ENCODE data around the gene SLC29A4.
"Not testable (repeated sequence)": the region's sequence is repeated elsewhere in the genome, so short reads cannot be mapped to it uniquely, and the experiment has no call there.

The SLC29A4 gene

DNA sequence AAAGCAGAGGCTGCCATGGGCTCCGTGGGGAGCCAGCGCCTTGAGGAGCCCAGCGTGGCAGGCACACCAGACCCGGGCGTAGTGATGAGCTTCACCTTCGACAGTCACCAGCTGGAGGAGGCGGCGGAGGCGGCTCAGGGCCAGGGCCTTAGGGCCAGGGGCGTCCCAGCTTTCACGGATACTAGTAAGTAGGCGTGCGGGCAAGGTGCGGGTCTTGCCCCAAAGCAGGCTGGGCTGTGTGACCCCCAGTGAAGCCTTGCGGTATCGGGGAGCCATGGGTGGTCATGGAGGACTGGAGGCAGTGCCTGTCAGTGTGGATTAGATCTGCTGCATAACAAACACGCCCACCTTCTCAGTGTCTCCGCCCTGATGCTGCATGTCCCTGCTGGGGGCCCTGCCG is 5.1 kb downstream of the SLC29A4 start:
- no peak overlapping the region for H3K27ac ChIP-seq (ENCODE audit: low read depth, low read length, poor library complexity, severe bottlenecking)
- H3K9me3 ChIP-seq (ENCODE audit: low read length), result no peaks in the 10 kb centered on the region
- H3K9me2 ChIP-seq (ENCODE audit: low read depth, low read length), result no peaks in the 10 kb centered on the region
- H3K36me3 ChIP-seq (ENCODE audit: insufficient read depth, low read length), result no peaks in the 10 kb centered on the region
- TF ChIP-seq EZH2 (IDR thresholded peaks at IDR 0.05; ENCODE audit: borderline replicate concordance, low read length), result no peak
- TF ChIP-seq, protein P1, sequence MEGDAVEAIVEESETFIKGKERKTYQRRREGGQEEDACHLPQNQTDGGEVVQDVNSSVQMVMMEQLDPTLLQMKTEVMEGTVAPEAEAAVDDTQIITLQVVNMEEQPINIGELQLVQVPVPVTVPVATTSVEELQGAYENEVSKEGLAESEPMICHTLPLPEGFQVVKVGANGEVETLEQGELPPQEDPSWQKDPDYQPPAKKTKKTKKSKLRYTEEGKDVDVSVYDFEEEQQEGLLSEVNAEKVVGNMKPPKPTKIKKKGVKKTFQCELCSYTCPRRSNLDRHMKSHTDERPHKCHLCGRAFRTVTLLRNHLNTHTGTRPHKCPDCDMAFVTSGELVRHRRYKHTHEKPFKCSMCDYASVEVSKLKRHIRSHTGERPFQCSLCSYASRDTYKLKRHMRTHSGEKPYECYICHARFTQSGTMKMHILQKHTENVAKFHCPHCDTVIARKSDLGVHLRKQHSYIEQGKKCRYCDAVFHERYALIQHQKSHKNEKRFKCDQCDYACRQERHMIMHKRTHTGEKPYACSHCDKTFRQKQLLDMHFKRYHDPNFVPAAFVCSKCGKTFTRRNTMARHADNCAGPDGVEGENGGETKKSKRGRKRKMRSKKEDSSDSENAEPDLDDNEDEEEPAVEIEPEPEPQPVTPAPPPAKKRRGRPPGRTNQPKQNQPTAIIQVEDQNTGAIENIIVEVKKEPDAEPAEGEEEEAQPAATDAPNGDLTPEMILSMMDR (IDR thresholded peaks at IDR 0.05; ENCODE audit: low read length), result no peak
- no peaks in the 10 kb centered on the region; the same call in 1 of the 2 replicates for H3K27me3 ChIP-seq (ENCODE audit: insufficient read depth, low read length)
- no peak overlapping the region for H2AFZ ChIP-seq (ENCODE audit: low read length)
- no peak overlapping the region for H3K4me3 ChIP-seq (ENCODE audit: low read depth, low read length, poor library complexity, severe bottlenecking)
- H3K9ac ChIP-seq (ENCODE audit: low read length), result no peak overlapping the region
- no peaks in the 10 kb centered on the region for H3F3A ChIP-seq (ENCODE audit: insufficient read depth, low read length)
- no peak overlapping the region for H3K4me2 ChIP-seq (ENCODE audit: low read length)
- no peaks in the 10 kb centered on the region for H3K79me2 ChIP-seq (ENCODE audit: insufficient read depth, low read length)
- H4K20me1 ChIP-seq (ENCODE audit: insufficient read depth, low read length), result no peaks in the 10 kb centered on the region
- peaks cover 3% of the 10 kb centered on the region for H3K4me1 ChIP-seq (ENCODE audit: insufficient read depth, low read length, severe bottlenecking)

DNA sequence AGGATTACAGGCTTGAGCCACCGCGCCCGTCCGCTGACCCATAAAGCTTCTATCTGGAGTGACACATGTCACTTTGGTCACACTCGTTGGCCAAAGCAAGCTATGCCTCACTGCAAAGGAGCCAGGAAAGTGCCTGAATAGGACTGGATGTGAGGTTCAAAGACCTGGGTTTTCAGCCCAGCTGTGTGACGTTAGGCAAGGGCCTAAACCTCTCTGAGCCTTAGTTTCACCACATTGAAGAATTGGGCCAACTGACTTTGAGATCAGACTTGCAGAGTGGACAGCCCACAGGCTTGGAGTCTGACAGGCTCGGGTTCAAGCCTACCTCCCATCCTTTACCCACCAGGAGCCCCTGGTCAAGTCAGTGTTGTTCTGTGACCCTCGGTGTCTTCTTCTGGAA is 5.8 kb downstream of the SLC29A4 start:
- H3K9me2 ChIP-seq (ENCODE audit: low read depth, low read length); H3K4me2 ChIP-seq (ENCODE audit: low read length); H3K4me3 ChIP-seq (ENCODE audit: low read depth, low read length, poor library complexity, severe bottlenecking): not testable (repeated sequence)

DNA sequence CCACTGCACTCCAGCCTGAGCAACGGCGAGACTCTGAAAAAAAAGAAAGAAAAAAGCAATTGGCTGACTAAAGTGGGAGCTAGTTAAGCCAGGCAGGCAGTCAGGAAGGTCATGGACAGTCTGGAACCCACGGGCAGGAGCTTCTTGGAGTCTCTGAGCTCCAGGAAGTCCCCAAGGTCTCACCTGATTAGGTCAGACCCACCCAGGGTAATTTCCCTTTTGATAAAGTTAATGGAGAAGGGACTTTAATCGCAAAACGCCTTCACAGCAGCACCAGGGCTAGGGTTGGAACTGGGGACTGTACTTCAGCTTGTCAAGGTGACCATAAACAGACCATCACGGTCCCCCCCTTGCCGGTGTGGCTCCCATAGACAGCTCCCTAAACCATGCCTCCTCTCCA is 6.6 kb downstream of the SLC29A4 start:
- Histone ChIP-seq H3K4me2 (ENCODE audit: low read length) (no peak overlapping the region), H3K27ac (ENCODE audit: low read depth, low read length, poor library complexity, severe bottlenecking) (no peak overlapping the region), H3K4me3 (ENCODE audit: low read depth, low read length, poor library complexity, severe bottlenecking) (no peak overlapping the region), H3K9me2 (ENCODE audit: low read depth, low read length) (no peaks in the 10 kb centered on the region), H3K9ac (ENCODE audit: low read length) (no peak overlapping the region), H3K9me3 (ENCODE audit: low read length) (no peaks in the 10 kb centered on the region), H2AFZ (ENCODE audit: low read length) (no peak overlapping the region), H3K27me3 (ENCODE audit: insufficient read depth, low read length) (no peaks in the 10 kb centered on the region; the same call in 1 of the 2 replicates), H3F3A (ENCODE audit: insufficient read depth, low read length) (no peaks in the 10 kb centered on the region), H3K36me3 (ENCODE audit: insufficient read depth, low read length) (no peaks in the 10 kb centered on the region; the same call in 1 of the 2 replicates), H3K79me2 (ENCODE audit: insufficient read depth, low read length) (no peaks in the 10 kb centered on the region), H3K4me1 (ENCODE audit: insufficient read depth, low read length, severe bottlenecking) (no peaks in the 10 kb centered on the region), H4K20me1 (ENCODE audit: insufficient read depth, low read length) (no peaks in the 10 kb centered on the region)
- TF ChIP-seq, protein P1 (IDR thresholded peaks at IDR 0.05; ENCODE audit: low read length), result no peak
- no peak for TF ChIP-seq EZH2 (IDR thresholded peaks at IDR 0.05; ENCODE audit: borderline replicate concordance, low read length)

More for the DNA sequence above, 5.8 kb downstream of the SLC29A4 start:
- not testable (repeated sequence) for H3K9me3 ChIP-seq (ENCODE audit: low read length); H3K27ac ChIP-seq (ENCODE audit: low read depth, low read length, poor library complexity, severe bottlenecking); H3K79me2 ChIP-seq (ENCODE audit: insufficient read depth, low read length); H3F3A ChIP-seq (ENCODE audit: insufficient read depth, low read length); H3K27me3 ChIP-seq (ENCODE audit: insufficient read depth, low read length); H2AFZ ChIP-seq (ENCODE audit: low read length); H3K36me3 ChIP-seq (ENCODE audit: insufficient read depth, low read length); H3K4me1 ChIP-seq (ENCODE audit: insufficient read depth, low read length, severe bottlenecking); H4K20me1 ChIP-seq (ENCODE audit: insufficient read depth, low read length); H3K9ac ChIP-seq (ENCODE audit: low read length)

DNA sequence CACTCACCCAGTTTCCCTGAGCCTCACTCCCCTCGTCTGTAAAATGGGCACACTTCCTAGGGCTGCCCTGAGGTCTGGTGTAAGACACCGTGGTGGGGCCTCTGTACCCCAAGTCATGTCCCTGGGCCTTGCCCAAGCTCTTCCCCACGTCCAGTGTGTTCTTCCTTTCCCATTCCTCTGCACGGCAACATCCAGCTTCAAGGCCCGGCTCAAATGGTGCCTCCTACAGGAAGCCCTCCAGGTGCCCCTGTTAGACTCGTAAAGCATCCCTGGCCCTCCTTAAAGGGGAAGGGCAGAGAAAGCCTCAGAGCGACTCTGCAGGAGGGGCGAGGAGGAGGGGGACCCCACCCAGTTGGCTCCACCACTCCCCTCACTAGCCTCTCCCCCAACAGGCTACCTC is 8.6 kb downstream of the SLC29A4 start:
- no peaks in the 10 kb centered on the region for H3K9me2 ChIP-seq (ENCODE audit: low read depth, low read length)
- H3K9me3 ChIP-seq (ENCODE audit: low read length), result no peaks in the 10 kb centered on the region
- no peak overlapping the region for H3K4me3 ChIP-seq (ENCODE audit: low read depth, low read length, poor library complexity, severe bottlenecking)
- no peaks in the 10 kb centered on the region for H3K79me2 ChIP-seq (ENCODE audit: insufficient read depth, low read length)
- H3K27ac ChIP-seq (ENCODE audit: low read depth, low read length, poor library complexity, severe bottlenecking), result no peak overlapping the region
- H3K9ac ChIP-seq (ENCODE audit: low read length), result no peak overlapping the region
- no peaks in the 10 kb centered on the region for H4K20me1 ChIP-seq (ENCODE audit: insufficient read depth, low read length)
- H3K36me3 ChIP-seq (ENCODE audit: insufficient read depth, low read length), result no peaks in the 10 kb centered on the region; the same call in 1 of the 2 replicates
- H3F3A ChIP-seq (ENCODE audit: insufficient read depth, low read length), result no peaks in the 10 kb centered on the region
- H3K4me2 ChIP-seq (ENCODE audit: low read length), result no peak overlapping the region
- TF ChIP-seq EZH2 (IDR thresholded peaks at IDR 0.05; ENCODE audit: borderline replicate concordance, low read length), result no peak
- TF ChIP-seq, protein P1 (IDR thresholded peaks at IDR 0.05; ENCODE audit: low read length), result no peak
- H3K4me1 ChIP-seq (ENCODE audit: insufficient read depth, low read length, severe bottlenecking), result no peaks in the 10 kb centered on the region
- no peak overlapping the region for H2AFZ ChIP-seq (ENCODE audit: low read length)
- no peaks in the 10 kb centered on the region; the same call in 1 of the 2 replicates for H3K27me3 ChIP-seq (ENCODE audit: insufficient read depth, low read length)

DNA sequence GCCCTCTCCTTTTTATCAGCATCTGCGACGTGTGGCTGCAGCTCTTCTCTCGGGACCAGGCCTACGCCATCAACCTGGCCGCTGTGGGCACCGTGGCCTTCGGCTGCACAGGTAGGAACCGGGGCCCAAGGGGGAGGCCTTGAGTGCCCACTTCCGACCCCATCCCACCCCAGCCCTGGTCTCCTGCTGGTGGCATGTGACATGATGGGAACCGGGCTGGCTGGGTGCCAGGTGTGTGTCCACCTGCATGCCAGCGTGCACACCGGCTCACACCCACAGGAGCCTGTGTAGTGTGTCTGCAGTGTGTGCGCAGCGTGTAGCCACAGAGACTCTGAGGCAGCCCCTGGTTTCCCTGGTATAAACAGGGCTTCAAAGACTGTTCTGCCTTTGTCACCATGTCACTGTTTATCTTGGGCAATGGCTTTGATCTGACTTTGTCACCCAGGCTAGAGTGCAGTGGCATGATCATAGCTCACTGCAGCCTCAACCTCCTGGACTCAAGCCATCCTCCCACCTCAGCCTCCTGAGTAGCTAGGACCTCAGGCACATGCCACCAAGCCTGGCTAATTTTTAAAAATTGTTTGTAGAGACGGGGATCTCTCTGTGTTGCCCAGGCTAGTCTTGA is 9.1 kb downstream of the SLC29A4 start:
- not testable (repeated sequence) for H3K9me2 ChIP-seq (ENCODE audit: low read depth, low read length); H3K79me2 ChIP-seq (ENCODE audit: insufficient read depth, low read length); H4K20me1 ChIP-seq (ENCODE audit: insufficient read depth, low read length); H3K9ac ChIP-seq (ENCODE audit: low read length); H3F3A ChIP-seq (ENCODE audit: insufficient read depth, low read length); H2AFZ ChIP-seq (ENCODE audit: low read length); H3K4me3 ChIP-seq (ENCODE audit: low read depth, low read length, poor library complexity, severe bottlenecking); H3K4me1 ChIP-seq (ENCODE audit: insufficient read depth, low read length, severe bottlenecking); H3K9me3 ChIP-seq (ENCODE audit: low read length); H3K4me2 ChIP-seq (ENCODE audit: low read length); H3K36me3 ChIP-seq (ENCODE audit: insufficient read depth, low read length); H3K27me3 ChIP-seq (ENCODE audit: insufficient read depth, low read length); H3K27ac ChIP-seq (ENCODE audit: low read depth, low read length, poor library complexity, severe bottlenecking)

Data from OCI-LY1 (cell line).